Islet of Langerhans (tissue), 1 donor: ENCODE measurements around the gene TMEM198.

Experiments
- FAIRE-seq: peaks from one replicate; lab custom pipeline; 2011; peaks lifted over from hg19 to GRCh38; lab: Jason Lieb, UNC

Gene TMEM198

GRCh38 chr2:219543596-219544358 is at the start of gene TMEM198, which contains the start of gene CHPF:
Gene TMEM198, plus strand, starts transcription at chr2:219544028. Its CDS starts 700 bp downstream, at chr2:219544728.
Gene CHPF, minus strand, starts transcription at chr2:219543809. Its CDS starts 271 bp downstream, at chr2:219543538.
- FAIRE-seq: peak; percentile 49

- no peak for FAIRE-seq
Measured at GRCh38 chr2:219494952-219495530, 48.8 kb upstream of the TMEM198 start.

GRCh38 chr2:219495531-219496122 is 48.2 kb upstream of the TMEM198 start:
- FAIRE-seq: peak; percentile 27

GRCh38 chr2:219496247-219496824 is 47.5 kb upstream of the TMEM198 start:
- no peak for FAIRE-seq

- no peak for FAIRE-seq
Measured at GRCh38 chr2:219496825-219497494, 46.9 kb upstream of the TMEM198 start.

GRCh38 chr2:219497495-219498279 is 46.1 kb upstream of the TMEM198 start:
- no peak for FAIRE-seq

GRCh38 chr2:219498280-219499057 is 45.4 kb upstream of the TMEM198 start, which contains the start of gene GMPPA:
Gene GMPPA, plus strand, starts transcription at chr2:219498891. Its CDS starts 1,085 bp downstream, at chr2:219499976.
- FAIRE-seq: peak; percentile 89

- no peak for FAIRE-seq
Measured at GRCh38 chr2:219499058-219499307, 44.8 kb upstream of the TMEM198 start.

- no peak for FAIRE-seq
Measured at GRCh38 chr2:219499555-219499954, 44.3 kb upstream of the TMEM198 start.

GRCh38 chr2:219500135-219500534 is 43.7 kb upstream of the TMEM198 start:
- no peak for FAIRE-seq

GRCh38 chr2:219501849-219502248 is 42.0 kb upstream of the TMEM198 start:
- no peak for FAIRE-seq

- FAIRE-seq: no peak
Measured at GRCh38 chr2:219502618-219503017, 41.2 kb upstream of the TMEM198 start.

- FAIRE-seq: no peak
Measured at GRCh38 chr2:219505585-219505984, 38.2 kb upstream of the TMEM198 start.

GRCh38 chr2:219506153-219506801 is 37.6 kb upstream of the TMEM198 start:
- no peak for FAIRE-seq

- no peak for FAIRE-seq
Measured at GRCh38 chr2:219506802-219507526, 36.9 kb upstream of the TMEM198 start.

GRCh38 chr2:219507581-219508443 is 36.0 kb upstream of the TMEM198 start:
- FAIRE-seq: no peak

- FAIRE-seq: no peak
Measured at GRCh38 chr2:219508444-219508734, 35.4 kb upstream of the TMEM198 start.

GRCh38 chr2:219508971-219509779 is 34.7 kb upstream of the TMEM198 start:
- no peak for FAIRE-seq
